Measurements from ENCODE around the gene BLOC1S1.

GRCh38 chr12:55693323-55694187 lies 22.3 kb upstream of the BLOC1S1 start:
- TF ChIP-seq CTCF (IDR thresholded peaks at IDR 0.05 in 4 of 5, conservative IDR thresholded peaks at IDR 0.05 in 1 of 5) (no peak), POLR2A (IDR thresholded peaks at IDR 0.05) (no peak)

Measured in gastrocnemius medialis (tissue), 4 donors.